Medulla oblongata (tissue), 1 donor: ENCODE data around the gene FOXE3.

Experiments used
- DNase-seq: peaks from one replicate; pipeline ENCODE4 v3.0.0-alpha.2; 2015; ENCODE audit errors: extremely low spot score

Gene FOXE3

DNA sequence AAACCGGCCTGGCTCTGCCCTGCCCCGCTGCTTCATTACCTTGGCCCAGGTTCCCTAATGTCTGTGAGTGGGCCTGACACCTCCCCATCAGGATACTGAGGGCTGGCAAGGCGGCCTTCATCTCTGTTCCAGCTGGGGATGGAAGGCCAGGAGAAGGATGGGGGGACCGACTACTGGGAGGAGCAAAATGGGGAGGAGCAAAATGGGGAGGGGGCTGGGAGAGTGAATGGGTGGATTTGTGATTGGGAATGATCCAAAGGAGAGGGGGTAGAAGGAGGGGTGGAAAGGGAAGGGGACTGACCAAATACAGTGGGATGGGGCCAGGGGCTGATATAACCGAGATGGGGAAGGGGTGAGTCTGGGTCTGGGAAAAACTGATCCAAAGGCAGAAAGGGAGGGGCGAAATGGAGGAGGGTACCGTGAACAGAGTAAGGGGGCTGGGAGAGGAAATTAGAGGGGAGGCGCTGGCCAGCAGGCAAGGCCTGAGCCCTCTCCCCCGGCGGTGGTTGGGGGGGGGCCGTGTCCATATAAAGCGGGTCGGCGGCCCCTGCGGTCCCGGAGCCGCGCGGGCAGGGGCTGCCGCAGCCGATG, at the start of gene FOXE3:
Gene FOXE3, plus strand, starts transcription at position 558 of the 591 bp plus-strand sequence. Its CDS starts 31 bp downstream, at position 589.
- DNase-seq: no peak

DNA sequence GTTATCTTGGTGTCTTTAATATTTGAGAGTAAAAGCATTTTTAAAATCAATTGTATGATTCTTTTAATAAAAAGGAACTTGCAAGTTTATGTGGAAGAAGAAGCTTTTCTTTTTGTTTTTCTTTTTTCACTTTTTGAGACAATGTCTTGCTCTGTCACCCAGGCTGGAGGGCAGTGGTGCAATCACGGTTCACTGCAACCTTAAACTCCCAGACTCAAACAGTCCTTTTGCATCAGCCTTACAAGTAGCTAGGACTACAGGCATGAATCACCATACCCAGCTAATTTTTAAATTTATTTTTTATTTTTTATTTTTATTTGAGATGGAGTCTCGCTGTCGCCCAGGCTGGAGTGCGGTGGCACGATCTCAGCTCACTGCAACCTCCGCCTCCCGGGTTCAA, 48.4 kb upstream of the FOXE3 start:
- DNase-seq: no peak

DNA sequence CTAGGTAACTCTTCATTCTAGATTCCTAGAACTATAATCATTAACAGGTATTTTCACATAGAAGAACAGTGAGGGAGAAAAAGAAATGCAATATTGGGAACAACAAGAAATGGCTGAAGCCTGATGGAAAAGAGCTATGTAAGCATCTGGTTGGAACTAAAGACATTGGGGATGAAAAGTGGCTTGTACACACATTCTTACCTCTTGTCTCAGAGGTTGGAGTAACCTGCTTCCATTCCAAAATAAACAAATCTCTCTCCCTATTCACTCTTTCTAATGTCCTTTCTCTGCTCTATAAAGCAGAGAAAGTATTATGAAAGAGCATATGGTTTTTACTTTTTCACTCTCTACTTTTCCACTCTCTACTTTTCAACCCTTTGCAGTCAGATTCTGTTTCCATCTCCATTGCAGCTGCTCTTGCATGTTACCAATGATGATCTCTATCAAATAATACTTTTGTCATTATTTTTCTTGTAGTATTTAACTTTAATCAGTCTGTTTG, 45.0 kb upstream of the FOXE3 start:
- DNase-seq: no peak

DNA sequence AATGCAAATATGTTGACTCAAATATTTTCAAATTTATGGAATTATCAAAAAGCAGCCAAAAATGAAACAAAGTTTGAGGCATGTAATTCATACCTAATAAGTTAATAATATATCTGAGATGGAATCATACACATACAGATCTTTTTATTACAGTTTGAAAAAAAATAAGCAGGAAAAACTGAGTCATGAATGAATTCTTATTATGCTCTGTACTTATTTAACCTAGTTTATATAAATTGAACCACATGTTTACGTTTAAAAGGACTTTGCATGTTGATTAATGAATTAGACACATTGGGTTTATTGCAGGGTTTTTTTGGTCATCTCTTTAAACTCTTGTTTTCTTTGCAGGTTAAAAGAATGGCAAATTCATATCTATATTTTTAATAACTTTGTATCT, 41.6 kb upstream of the FOXE3 start:
- DNase-seq: no peak

DNA sequence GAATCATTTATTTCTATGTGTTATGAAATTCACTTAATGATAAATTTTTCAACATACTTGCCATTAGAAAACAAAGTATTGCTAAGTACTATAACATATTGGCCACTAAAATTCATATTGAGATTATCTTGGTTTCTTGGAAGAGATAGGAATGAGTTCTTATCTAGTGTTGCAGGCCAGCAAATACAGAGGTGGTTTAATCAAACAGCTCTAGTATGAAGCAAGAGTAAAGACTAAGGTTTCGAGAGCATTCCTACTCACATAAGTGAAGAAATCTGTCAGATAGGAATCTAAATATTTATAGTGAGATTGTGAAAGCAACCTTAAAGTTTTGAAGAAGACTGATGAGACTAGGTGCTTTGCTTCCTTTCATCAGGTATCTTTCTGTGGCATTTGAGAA, 37.9 kb upstream of the FOXE3 start:
- DNase-seq: no peak

DNA sequence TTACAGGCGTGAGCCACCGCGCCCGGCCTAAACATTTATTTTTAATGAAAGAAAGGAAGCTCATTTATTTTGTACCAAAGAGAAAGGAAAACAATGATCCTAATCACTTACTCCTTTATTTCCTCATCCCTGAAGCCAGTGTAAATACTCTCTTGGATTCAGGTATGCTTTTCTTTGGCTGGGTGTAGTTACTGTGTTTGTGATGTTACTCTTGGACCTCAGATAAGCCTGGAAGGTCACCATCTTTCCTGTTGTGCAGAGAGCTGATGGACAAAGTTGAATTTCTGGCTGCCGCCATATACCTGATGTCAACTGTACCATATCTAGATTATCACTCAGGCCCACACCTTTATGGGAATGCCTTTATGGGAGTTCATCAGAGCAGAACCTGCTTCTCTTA, 35.4 kb upstream of the FOXE3 start:
- DNase-seq: no peak

DNA sequence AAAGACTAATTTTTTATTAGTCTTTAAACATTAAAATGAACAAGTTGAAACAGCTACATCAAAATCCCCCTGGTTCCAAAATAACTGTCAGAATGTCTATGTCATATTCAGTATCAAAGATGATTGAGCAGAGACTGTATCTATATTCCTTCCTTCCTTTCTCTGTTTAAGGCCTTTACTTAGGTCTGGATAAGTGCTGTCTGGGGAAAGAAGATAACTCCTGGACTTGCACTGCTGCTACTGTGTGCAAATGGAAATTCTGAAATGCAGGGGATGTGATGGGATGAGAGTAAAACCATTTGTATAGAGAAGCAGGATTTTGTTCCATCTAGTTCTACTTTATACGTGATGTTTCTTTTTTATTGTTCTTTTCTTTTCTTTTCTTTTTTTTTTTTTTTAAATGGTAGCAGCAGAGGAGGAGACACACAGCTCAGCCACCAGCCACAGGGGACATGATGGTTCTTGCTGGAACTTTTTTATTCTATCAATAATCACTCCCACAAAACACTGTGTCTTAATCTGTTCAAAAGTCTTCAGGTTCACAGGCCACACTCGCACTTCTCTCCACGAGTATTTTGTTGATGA, 33.6 kb upstream of the FOXE3 start:
- DNase-seq: no peak

DNA sequence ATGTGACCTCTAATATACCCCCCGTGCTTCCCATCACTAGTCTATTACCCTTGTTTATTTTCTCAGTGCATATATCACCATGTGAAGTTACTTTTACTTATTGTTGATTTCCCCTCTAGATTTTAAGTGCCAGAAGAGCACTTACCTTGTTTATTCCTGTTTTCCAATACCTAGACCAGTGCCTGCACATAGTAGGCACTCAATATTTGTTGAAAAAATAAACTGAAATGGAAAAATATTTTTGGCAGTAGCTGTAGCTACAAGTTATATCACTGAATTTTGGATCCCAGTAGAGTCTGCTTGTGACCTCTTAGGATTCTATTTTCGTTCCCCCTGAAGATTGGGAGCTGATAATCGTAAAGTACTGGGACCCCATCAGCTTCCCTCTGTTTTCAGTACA, 32.0 kb upstream of the FOXE3 start:
- no peak for DNase-seq

DNA sequence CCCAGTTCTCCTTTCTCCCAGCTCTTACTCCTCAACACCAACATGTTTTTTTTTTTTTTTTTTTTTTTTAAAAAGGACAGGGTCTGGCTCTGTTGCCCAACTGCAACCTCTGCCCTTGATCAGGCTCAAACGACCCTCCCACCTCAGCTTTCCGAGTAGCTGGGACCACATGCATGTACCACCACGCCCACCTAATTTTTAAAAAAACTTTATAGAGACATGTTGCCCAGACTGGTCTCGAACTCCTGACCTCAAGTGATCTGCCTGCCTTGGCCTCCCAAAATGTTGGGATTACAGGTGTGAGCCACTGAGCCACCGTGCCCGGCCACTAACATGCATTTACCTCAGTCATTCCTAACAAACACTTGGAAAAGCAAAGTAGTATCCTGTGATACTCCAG, 31.1 kb upstream of the FOXE3 start:
- no peak for DNase-seq

DNA sequence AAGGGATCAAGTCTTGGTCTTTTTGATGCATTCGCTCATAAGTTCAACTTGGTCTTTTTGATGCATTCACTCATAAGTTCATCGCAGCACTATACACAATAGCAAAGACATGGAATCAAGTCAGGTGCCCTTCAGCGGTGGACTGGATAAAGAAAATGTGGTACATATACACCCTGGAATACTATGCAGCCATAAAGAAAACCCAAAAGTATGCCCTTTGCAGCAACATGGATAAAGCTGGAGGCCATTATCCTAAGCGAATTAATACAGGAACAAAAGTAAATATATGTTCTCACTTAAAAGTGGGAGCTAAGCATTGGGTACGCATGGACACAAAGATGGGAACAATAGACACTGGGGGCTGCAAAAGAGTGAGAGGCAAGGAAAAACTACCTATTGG, 29.8 kb upstream of the FOXE3 start:
- DNase-seq: no peak

DNA sequence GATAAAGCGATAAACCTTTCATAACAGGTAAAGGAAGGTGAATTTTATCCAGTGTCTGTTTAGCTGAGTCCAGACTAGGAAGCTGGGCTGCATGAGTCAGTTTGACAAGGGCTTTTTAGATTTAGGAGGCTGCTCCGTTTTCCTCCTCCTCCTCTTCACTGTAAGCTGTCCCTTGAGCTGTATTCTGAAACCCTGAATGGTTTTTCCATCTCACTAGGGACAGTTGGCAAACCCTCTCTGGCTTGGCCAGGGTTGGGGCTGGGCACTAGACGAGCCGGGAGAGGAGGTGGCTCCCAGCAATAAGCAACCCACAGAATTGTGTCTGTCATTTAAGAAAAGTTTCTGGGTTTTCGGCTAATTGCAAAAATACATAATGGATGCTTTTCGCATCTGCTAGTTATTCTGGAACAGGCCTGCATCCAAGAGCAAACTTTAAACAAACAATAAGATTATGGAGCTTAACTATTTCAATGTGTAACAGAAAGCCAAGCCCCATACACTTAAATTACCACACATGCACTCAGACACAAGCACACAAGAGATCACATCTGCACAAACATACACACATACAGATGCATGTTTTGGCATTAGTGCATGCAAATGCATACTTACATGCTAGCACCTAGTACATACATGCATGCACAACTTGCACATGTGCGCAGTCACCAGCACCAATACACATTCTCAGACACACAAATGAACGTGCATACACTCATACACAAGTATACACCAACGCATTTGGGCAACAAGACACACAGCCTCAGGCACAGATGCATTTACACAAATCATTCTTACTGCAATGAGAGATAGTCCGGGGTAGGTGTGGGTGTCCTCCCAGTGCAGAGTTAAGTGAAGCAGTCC, 27.8 kb upstream of the FOXE3 start:
- DNase-seq: no peak

DNA sequence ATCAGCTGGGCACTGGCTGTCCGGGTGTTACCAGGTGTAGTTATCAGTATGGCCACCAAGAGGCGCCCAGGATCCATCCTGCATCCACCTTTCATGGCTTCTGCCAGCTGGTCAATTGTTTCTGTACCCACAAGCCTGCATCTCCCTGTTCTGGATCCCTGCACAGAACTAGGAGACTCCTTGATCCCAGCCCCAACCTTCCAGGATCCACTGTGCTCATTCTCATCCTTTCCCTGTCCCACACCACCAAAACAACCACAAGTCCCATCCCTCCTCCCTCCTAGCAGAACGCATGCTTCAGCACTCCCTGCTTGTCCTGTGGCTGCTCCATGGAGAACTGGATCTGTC, 27.2 kb upstream of the FOXE3 start:
- DNase-seq: peak; percentile 54

DNA sequence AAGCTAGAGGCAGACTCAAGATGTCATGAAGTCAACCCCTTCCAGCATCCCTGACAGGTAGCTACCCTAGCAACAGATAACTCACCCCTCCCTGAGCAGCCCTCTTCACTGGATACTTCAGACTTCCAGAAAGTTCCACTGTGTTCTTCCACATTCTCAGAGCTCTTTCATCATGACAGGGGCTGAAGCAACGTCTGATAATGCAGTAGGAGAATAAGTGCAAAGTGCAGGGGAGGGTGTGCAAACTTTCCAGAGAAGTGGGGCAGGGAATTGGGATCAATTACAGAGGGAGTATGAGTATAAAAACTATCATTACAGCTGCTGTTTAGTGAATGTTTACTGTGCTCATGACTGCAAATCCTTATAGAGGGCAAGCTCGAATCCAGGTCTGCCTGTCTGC, 26.4 kb upstream of the FOXE3 start:
- no peak for DNase-seq

DNA sequence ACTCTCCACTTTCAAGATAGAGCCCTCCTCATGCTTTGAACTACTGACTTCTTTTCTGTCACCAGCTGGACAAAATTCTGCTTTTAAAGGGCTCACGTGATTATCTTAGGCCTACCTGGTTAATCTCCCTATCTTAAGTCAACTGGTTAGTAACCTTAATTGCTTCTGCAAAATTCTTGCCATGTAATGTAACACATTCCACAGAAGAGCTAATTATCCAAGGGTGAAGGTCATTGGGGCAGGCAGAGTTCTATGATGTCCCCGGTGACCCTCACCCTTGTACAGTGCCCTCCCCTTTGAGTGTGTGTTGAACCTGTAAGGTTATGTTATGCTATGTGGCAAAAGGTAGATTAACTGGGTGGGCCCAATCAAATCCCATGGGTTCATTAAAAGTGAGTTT, 25.2 kb upstream of the FOXE3 start:
- DNase-seq: no peak

DNA sequence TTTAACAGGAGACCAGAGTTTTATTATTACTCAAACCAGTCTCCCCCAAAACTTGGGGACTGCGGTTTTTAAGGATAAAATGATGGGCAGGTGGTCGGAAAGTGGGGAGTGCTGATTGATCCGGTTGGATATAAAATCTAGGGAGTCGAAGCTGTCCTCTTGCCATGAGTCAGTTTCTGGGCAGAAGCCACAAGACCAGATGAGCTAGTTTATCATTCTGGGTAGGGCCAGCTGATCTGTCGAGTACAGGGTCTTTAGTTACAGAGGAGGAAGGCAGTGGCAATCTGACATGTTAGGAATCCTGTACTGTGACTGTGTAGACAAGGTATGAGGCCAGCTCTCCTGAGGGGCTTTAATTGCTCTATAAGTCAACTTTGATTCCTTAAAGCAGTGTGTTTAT, 22.9 kb upstream of the FOXE3 start:
- no peak for DNase-seq

DNA sequence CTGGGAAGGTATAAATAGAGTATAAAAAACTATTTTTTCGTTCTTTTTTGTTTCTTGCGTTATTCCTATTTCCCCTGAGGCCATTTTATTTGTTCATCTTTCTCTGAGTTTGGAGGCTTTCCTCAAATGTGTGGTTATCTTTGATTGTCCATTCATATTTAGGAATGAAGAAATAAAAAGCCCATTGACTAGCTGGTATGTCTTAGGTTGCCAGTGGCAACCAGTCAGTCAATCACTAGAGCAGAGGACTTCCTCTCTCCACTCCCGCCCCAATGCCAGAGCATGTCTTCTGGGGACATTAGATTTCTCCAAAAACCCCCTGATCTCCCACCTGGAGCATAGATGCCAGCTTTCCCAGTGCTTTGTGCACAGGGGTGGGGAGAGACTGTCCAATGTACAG, 20.7 kb upstream of the FOXE3 start:
- no peak for DNase-seq

DNA sequence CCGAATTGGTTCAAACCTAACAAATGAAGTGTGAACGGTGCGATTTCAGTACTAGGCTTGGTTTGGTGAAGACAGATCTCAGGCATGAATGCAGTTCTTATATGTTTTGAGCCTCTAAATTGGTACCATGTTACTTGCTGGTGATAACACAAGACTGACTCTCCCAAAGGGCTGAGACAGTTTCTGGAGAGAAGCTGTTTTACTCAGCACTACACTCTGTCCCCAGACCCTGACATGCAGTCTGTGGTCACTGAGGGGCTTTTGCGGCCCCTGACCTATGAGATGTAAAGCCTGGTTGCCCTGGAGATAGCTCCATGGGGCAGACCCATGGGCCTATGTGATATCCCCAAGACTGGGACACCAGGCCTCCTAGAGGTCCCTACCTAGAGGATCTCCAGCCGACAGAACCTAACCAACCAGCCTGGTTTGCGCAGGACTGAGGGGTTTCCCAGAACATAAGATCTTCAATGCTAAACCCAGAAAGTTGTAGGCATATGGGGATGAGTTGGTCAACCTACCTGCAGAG, 19.4 kb upstream of the FOXE3 start:
- DNase-seq: no peak

DNA sequence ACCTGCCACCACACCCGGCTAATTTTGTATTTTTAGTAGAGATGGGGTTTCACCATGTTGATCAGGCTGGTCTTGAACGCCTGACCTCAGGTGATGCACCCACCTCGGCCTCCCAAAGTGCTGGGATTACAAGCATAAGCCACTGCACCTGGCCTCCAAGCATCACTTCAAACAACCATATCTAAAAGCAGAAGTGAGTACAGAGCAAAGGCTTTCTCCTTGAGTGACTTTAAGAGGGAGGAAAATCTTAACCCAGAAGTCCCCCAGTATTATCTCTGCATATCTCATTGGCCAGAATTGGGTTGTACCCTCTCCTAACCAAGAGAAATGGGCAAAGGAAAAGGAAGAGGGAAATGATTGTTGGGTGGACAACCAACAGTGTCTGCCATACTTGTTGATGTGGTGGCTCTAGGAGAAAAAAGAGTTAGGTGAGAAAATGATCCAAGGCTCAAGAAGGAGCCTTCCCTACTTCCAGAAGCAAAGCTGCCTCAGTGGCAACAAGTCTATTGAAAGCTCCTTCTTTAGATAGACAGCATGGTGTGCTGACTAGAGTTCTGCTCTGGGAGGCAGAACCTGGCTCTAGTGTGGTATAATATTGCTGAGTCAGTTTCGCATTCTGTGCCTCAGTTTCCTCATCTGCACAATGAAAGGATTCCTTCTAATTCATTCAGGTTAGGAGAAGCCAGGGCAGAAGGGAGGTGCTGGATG, 16.8 kb upstream of the FOXE3 start:
- DNase-seq: no peak

DNA sequence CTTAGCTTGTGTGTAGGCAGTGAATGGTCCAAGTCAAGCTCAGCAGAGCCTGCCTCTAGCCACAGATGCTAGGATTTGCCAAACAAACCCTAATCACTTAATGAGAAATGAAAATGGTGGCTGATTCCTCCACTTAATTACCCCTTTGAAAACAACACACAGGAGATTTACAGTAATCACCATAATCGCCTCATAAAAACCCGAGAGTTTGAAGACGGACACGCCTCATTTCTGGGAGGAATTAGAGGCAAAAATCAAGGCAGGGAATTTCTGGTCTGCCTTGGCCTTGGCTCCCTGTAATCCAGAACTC, 16.3 kb upstream of the FOXE3 start:
- no peak for DNase-seq

DNA sequence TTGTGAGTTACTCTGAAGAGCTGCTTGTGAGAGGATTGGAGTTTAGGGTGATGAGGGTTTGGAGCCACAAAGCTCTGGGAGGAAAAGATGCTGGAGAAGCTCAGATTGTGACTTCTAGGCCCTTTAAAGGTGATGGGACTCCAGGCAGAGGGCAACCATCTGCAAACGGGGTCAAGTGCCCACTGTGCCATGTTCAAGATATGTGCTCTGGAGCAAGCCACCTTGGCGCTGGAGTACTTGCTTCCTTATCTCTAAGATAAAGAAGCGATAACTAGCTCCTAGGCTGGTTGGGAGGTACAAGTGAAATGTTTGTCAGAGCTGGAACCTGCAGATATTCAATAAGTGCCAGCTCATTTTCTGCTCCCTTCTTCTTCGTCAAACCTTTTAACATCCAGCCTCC, 14.3 kb upstream of the FOXE3 start:
- no peak for DNase-seq

DNA sequence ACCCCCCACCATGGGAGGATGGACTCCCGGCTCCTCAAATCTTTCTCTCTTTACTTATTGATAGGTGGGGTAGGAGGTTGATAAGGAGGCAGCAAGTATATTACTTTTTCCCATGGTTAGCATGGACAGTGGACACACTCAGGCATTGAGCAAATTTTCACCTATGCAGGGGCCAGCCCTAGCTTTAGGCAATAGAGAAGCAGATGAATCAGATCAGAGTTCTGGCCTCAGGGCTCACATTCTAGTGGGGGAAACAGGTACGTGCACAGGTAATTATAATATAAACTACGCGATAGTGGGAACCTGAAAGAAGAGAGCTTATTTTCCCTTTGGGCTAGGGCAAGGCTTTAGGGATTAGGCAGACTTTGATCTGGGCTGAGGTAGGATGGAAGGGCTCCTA, 13.5 kb upstream of the FOXE3 start:
- no peak for DNase-seq

DNA sequence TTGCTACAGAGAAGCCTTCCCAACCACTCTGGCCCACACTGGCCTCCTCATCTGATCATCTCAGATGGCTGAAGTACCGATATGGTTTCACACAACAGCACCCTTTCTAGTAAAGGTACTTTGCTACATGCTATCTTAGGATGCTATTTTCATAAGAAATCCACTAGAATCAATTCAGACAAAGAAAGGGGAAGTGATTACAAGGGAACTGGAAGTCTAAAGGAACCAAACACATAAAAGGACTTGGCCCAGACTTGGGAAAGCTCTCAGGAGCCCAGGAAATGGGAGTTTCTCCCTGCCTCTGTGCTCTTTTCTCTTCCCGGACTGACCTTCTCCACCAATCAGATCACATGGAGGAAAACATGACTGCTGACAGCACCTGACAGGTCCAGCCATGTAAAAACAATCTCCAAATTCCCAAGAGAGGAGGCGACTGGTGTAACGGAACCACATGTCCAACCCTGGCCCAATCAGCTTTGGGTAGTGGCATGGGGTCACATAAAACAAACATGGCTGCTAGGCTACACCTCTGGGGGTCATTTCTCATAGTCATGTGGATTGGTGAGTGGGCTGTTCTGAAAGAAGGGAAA, 12.7 kb upstream of the FOXE3 start:
- DNase-seq: no peak
